T-helper 17 cell (primary cell): ENCODE results near the gene PHYKPL. TPM values are rescaled to one million over a fixed set of nuclear protein-coding genes. Genes with fewer than 3 reads are reported as not detected.
"Not testable (repeated sequence)": the region's sequence is repeated elsewhere in the genome, so short reads cannot be mapped to it uniquely, and the experiment has no call there.

Experiments used
- ATAC-seq: fragments of 150-1000 bp; cut with Tn5 transposase; 2 replicates; pipeline ENCODE4 v1.10.0; 2021; ENCODE audit warnings: mild to moderate bottlenecking, moderate library complexity
- DNase-seq, 3 donors: peaks; one replicate each; pipeline versions ENCODE4 v3.0.0 to v3.0.0-alpha.2; 2020 to 2021
- H3K9me3 ChIP-seq: one replicate; pipeline ENCODE4 v1.7.0; 2013; ENCODE audit warnings: low read length, mild to moderate bottlenecking; ENCODE audit not compliant: control insufficient read depth, poor library complexity, severe bottlenecking
- H3K27ac Mint-ChIP-seq: one replicate; pipeline ENCODE4 v1.8.0; 2022; ENCODE audit warnings: mild to moderate bottlenecking, moderate library complexity, mixed read lengths
- H3K27me3 Mint-ChIP-seq: one replicate; pipeline ENCODE4 v1.8.0; 2022; ENCODE audit warnings: mixed read lengths
- H3K36me3 Mint-ChIP-seq: one replicate; pipeline ENCODE4 v1.8.0; 2022; ENCODE audit warnings: low read depth, mixed read lengths
- H3K4me1 Mint-ChIP-seq: one replicate; pipeline ENCODE4 v1.8.0; 2022; ENCODE audit warnings: mild to moderate bottlenecking, mixed read lengths
- H3K4me3 Mint-ChIP-seq: one replicate; pipeline ENCODE4 v1.8.0; 2022; ENCODE audit warnings: mild to moderate bottlenecking, moderate library complexity, mixed read lengths
- total RNA-seq, 4 donors: library from RNA in 2 of 4; stranded (reverse) in 2 of 4; gene quantifications; one replicate each; pipeline ENCODE4 v1.2.3 and lab custom pipeline; 2022 to 2026

Gene PHYKPL
- total RNA-seq, 2 donors from 2014 or later, result 86.9 to 107 TPM

- H3K9me3 ChIP-seq, result no peaks in the 10 kb centered on the region
- no peak overlapping the region for H3K27ac Mint-ChIP-seq
- H3K36me3 Mint-ChIP-seq, result no peaks in the 10 kb centered on the region
- no peak overlapping the region for H3K4me3 Mint-ChIP-seq
- ATAC-seq (no peak), DNase-seq (no peak)
- H3K27me3 Mint-ChIP-seq, result no peaks in the 10 kb centered on the region
- H3K4me1 Mint-ChIP-seq, result peaks cover 7% of the 10 kb centered on the region
Measured at GRCh38 chr5:178256746-178257145, 24.1 kb upstream of the PHYKPL start.

- DNase-seq, H3K9me3 ChIP-seq, ATAC-seq, H3K27me3 Mint-ChIP-seq, H3K27ac Mint-ChIP-seq, H3K4me3 Mint-ChIP-seq, H3K36me3 Mint-ChIP-seq: not testable (repeated sequence)
- H3K4me1 Mint-ChIP-seq, result peaks cover 11% of the 10 kb centered on the region
Measured at GRCh38 chr5:178253632-178254031, 21.0 kb upstream of the PHYKPL start.

GRCh38 chr5:178252258-178252657 lies 19.7 kb upstream of the PHYKPL start:
- peak overlapping the region; percentile 63 for H3K27ac Mint-ChIP-seq
- H3K9me3 ChIP-seq, result no peaks in the 10 kb centered on the region
- H3K36me3 Mint-ChIP-seq, result no peaks in the 10 kb centered on the region
- H3K4me1 Mint-ChIP-seq, result peaks cover 9% of the 10 kb centered on the region
- no peaks in the 10 kb centered on the region for H3K27me3 Mint-ChIP-seq
- no peak for ATAC-seq
- DNase-seq, result no peak
- no peak overlapping the region for H3K4me3 Mint-ChIP-seq

GRCh38 chr5:178250263-178250662 lies 17.7 kb upstream of the PHYKPL start:
- ATAC-seq (no peak), DNase-seq (no peak)
- no peaks in the 10 kb centered on the region for H3K9me3 ChIP-seq
- Mint-ChIP-seq H3K36me3 (no peaks in the 10 kb centered on the region), H3K4me3 (no peak overlapping the region), H3K27me3 (no peaks in the 10 kb centered on the region), H3K27ac (peak overlapping the region; percentile 88), H3K4me1 (peaks cover 9% of the 10 kb centered on the region)

GRCh38 chr5:178249191-178249989 lies 16.8 kb upstream of the PHYKPL start:
- no peaks in the 10 kb centered on the region for H3K36me3 Mint-ChIP-seq
- peak overlapping the region; percentile 88 for H3K27ac Mint-ChIP-seq
- DNase-seq (no peak), ATAC-seq (peak; percentile 92)
- H3K4me3 Mint-ChIP-seq, result peak overlapping the region; percentile 64
- no peaks in the 10 kb centered on the region for H3K9me3 ChIP-seq
- H3K4me1 Mint-ChIP-seq, result peaks cover 9% of the 10 kb centered on the region
- no peaks in the 10 kb centered on the region for H3K27me3 Mint-ChIP-seq

- Mint-ChIP-seq H3K4me3 (no peak overlapping the region), H3K4me1 (peaks cover 9% of the 10 kb centered on the region), H3K36me3 (no peaks in the 10 kb centered on the region), H3K27me3 (no peaks in the 10 kb centered on the region), H3K27ac (no peak overlapping the region)
- no peak for ATAC-seq
- DNase-seq, result no peak
- no peaks in the 10 kb centered on the region for H3K9me3 ChIP-seq
Measured at GRCh38 chr5:178248750-178249149, 16.1 kb upstream of the PHYKPL start.

- DNase-seq (no peak), ATAC-seq (no peak)
- no peaks in the 10 kb centered on the region for H3K36me3 Mint-ChIP-seq
- no peak overlapping the region for H3K27ac Mint-ChIP-seq
- no peak overlapping the region for H3K4me3 Mint-ChIP-seq
- peaks cover 7% of the 10 kb centered on the region for H3K4me1 Mint-ChIP-seq
- H3K9me3 ChIP-seq, result no peaks in the 10 kb centered on the region
- H3K27me3 Mint-ChIP-seq, result no peaks in the 10 kb centered on the region
Measured at GRCh38 chr5:178247481-178248456, 15.2 kb upstream of the PHYKPL start.

- no peaks in the 10 kb centered on the region for H3K9me3 ChIP-seq
- Mint-ChIP-seq H3K27me3 (no peaks in the 10 kb centered on the region), H3K36me3 (no peaks in the 10 kb centered on the region), H3K4me3 (no peak overlapping the region), H3K27ac (no peak overlapping the region), H3K4me1 (peaks cover 10% of the 10 kb centered on the region)
- ATAC-seq (no peak), DNase-seq (no peak)
Measured at GRCh38 chr5:178246624-178247279, 14.2 kb upstream of the PHYKPL start.

- no peaks in the 10 kb centered on the region for H3K36me3 Mint-ChIP-seq
- no peak overlapping the region for H3K27ac Mint-ChIP-seq
- H3K27me3 Mint-ChIP-seq, result no peaks in the 10 kb centered on the region
- no peak overlapping the region for H3K4me3 Mint-ChIP-seq
- no peaks in the 10 kb centered on the region for H3K9me3 ChIP-seq
- peaks cover 17% of the 10 kb centered on the region for H3K4me1 Mint-ChIP-seq
- no peak for ATAC-seq
- DNase-seq, result no peak
Measured at GRCh38 chr5:178245389-178245788, 12.8 kb upstream of the PHYKPL start.

- DNase-seq, result no peak
- peaks cover 19% of the 10 kb centered on the region for H3K4me1 Mint-ChIP-seq
- H3K36me3 Mint-ChIP-seq, result no peaks in the 10 kb centered on the region
- H3K4me3 Mint-ChIP-seq, result no peak overlapping the region
- ATAC-seq, result no peak
- no peaks in the 10 kb centered on the region for H3K27me3 Mint-ChIP-seq
- H3K27ac Mint-ChIP-seq, result no peak overlapping the region
- no peaks in the 10 kb centered on the region for H3K9me3 ChIP-seq
Measured at GRCh38 chr5:178244576-178244975, 12.0 kb upstream of the PHYKPL start.

GRCh38 chr5:178242416-178242815 lies 9.8 kb upstream of the PHYKPL start:
- H3K4me1 Mint-ChIP-seq, result peaks cover 22% of the 10 kb centered on the region
- no peaks in the 10 kb centered on the region for H3K36me3 Mint-ChIP-seq
- ATAC-seq (no peak), DNase-seq (no peak)
- H3K27me3 Mint-ChIP-seq, result no peaks in the 10 kb centered on the region
- no peak overlapping the region for H3K4me3 Mint-ChIP-seq
- H3K27ac Mint-ChIP-seq, result peak overlapping the region; percentile 24
- H3K9me3 ChIP-seq, result no peaks in the 10 kb centered on the region

- DNase-seq, result no peak
- ATAC-seq, result peak; percentile 12
- H3K4me3 Mint-ChIP-seq, result no peak overlapping the region
- H3K4me1 Mint-ChIP-seq, result peaks cover 23% of the 10 kb centered on the region
- H3K36me3 Mint-ChIP-seq, result no peaks in the 10 kb centered on the region
- H3K9me3 ChIP-seq, result no peaks in the 10 kb centered on the region
- no peaks in the 10 kb centered on the region for H3K27me3 Mint-ChIP-seq
- peak overlapping the region; percentile 24 for H3K27ac Mint-ChIP-seq
Measured at GRCh38 chr5:178241688-178242231, 9.2 kb upstream of the PHYKPL start.

GRCh38 chr5:178241231-178241663 lies 8.6 kb upstream of the PHYKPL start:
- Mint-ChIP-seq H3K4me3 (peak overlapping the region; percentile 52), H3K27ac (no peak overlapping the region), H3K36me3 (no peaks in the 10 kb centered on the region), H3K27me3 (no peaks in the 10 kb centered on the region), H3K4me1 (peaks cover 23% of the 10 kb centered on the region)
- DNase-seq (no peak), ATAC-seq (peak; percentile 24)
- no peaks in the 10 kb centered on the region for H3K9me3 ChIP-seq
